ENCODE data around the gene JOSD2.

Gene JOSD2

GRCh38 chr19:50494186-50495019, 16.6 kb downstream of the JOSD2 start:
- FAIRE-seq (no peak), DNase-seq (ENCODE audit: insufficient read length, low spot score) (no peak)
- no peak for TF ChIP-seq CTCF (IDR thresholded peaks at IDR 0.05; ENCODE audit: insufficient read depth, missing control alignments)

GRCh38 chr19:50493171-50493570, 17.8 kb downstream of the JOSD2 start:
- FAIRE-seq, result no peak
- no peak for DNase-seq (ENCODE audit: insufficient read length, low spot score)
- TF ChIP-seq CTCF (IDR thresholded peaks at IDR 0.05; ENCODE audit: insufficient read depth, missing control alignments), result no peak

- no peak for DNase-seq (ENCODE audit: insufficient read length, low spot score)
- no peak for FAIRE-seq
- TF ChIP-seq CTCF (IDR thresholded peaks at IDR 0.05; ENCODE audit: insufficient read depth, missing control alignments), result no peak
Measured at GRCh38 chr19:50492303-50493052, 18.5 kb downstream of the JOSD2 start.

- no peak for DNase-seq (ENCODE audit: insufficient read length, low spot score)
- no peak for FAIRE-seq
- no peak for TF ChIP-seq CTCF (IDR thresholded peaks at IDR 0.05; ENCODE audit: insufficient read depth, missing control alignments)
Measured at GRCh38 chr19:50490991-50491472, 20.0 kb downstream of the JOSD2 start.

GRCh38 chr19:50490411-50490811, 20.6 kb downstream of the JOSD2 start:
- TF ChIP-seq CTCF (IDR thresholded peaks at IDR 0.05; ENCODE audit: insufficient read depth, missing control alignments), result no peak
- DNase-seq (ENCODE audit: insufficient read length, low spot score) (no peak), FAIRE-seq (no peak)

GRCh38 chr19:50489461-50490011, 21.5 kb downstream of the JOSD2 start:
- no peak for DNase-seq (ENCODE audit: insufficient read length, low spot score)
- no peak for FAIRE-seq
- TF ChIP-seq CTCF (IDR thresholded peaks at IDR 0.05; ENCODE audit: insufficient read depth, missing control alignments), result no peak

All from D721Med (cell line).